Smooth muscle cell of bladder (primary cell): Measurements from ENCODE around the gene ZNF234. TPM values are rescaled to one million over a fixed set of nuclear protein-coding genes. Genes with fewer than 3 reads are reported as not detected.

Experiments used
- total RNA-seq: library from RNA; depleted of rRNA; stranded (reverse); fragments of >200 nt; gene quantifications from 2 replicates; pipeline ENCODE4 v1.2.3, GENCODE V29; 2014

The ZNF234 gene
- 9.0 and 12.6 TPM in 2 replicates for total RNA-seq

DNA sequence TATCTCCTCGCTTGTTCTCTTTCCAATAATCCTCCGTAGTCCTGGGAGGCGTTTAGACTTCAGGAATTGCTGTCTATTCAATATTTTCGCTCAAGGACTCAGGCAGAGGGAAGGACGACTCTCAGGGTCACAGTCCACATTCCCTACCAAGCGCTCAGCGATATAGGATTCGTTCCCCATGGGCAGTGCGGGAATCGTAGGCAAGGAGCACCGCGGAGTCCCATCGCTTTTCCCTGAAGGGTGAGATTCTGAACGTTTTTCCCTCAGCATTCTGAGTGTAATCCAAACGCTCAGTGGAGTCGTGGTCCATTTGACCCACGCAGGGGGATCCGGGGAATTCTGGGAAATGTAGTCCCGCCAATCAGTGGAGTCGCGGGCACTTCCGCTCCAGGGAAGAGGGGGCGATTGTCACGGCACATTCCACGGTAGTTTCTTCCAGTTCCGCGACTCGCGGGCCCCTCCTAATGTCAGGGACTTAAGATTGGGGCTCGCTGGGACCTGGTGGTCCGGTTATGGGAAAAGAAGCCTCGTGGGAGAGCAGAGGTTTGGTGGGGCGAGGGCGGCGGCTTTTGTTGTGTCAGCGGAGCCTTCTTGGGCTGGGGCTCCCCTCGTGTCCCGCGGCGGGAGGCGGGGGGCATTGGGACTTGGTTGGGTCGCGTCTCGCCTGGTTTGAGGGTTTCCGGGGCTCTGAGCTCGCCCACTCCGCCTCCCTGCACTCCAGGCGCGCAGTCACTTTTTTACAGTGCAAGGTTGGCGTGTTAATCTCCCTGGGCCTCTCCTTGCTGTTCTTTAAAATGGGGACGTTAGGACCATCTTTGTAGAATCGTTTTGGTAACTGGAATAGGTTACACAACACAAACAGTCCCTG lies at the start of gene ZNF234:
ZNF234 (plus strand) TSS at position 364 of the 868 bp plus-strand sequence. CDS start 3,079 bp downstream, outside the sequence.

DNA sequence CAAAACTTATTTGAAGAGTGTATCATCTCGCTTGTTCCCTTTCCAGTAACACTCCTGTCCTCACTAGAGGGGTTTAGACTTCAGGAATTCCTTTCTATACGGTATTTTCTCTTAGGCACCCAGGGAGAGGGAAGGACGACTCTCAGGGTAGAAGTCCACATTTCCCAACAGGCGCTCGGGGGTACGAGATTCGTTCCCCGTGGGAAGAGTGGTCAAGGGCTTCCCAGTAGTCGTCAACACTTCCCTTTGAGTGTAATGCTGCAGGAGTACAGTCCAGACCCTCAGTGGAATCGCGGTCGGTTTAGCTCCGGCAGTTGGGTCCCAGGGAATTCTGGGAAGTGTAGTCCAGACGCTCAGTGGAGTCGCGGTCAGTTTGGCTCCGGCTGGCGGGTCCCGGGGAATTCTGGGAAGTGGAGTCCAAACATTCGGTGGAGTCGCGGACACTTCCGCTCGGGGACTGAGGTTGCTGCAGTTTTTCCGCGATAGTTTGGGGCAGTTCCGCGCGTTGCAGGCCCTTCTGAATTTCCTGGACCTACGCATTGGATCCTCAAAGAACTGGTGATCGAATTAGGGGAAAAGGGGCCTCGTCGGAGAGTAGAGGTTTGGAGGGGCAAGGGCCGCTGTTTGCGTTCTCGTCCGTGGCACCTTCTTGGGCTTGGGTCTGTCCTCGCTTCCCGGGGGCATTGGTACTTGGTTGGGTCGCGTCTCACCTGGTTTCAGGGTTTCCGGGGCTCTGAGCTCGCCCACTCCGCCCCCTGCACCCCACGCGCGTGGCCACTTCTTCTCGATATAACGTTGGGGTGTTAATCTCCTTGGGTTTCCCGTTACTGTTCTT lies 47.2 kb upstream of the ZNF234 start, which contains the start of gene ZNF224:
ZNF224 (plus strand) TSS at position 431 of the 835 bp plus-strand sequence. CDS start 3,513 bp downstream, outside the sequence.

DNA sequence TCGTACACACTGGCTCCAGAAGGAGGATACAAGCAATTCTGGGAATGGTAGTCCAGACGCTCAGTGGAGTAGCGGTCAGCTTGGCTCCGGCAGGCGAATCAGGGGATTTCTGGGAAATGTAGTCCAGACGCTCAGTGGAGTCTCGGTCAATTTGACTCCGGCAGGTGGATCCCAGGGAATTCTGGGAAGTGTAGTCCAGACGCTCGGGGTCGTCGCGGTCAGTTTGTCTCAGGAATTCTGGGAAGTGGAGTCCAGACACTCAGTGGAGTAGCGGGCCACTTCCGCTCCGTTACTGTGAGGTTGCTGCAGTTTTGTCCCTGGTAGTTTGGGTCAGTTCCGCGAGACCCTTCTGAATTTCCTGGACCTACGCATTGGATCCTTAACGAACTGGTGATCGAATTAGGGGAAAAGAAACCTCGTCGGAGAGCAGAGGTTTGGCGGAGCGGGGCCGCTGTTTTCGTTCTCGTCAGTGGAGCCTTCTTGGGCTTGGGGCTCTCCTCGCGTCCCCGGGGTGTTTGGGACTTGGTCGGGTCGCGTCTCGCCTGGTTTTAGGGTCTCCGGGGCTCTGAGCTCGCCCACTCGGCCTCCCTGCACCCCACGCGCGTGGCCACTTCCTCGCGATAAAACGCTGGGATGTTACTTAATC lies 28.1 kb upstream of the ZNF234 start, which contains the start of gene ZNF225:
ZNF225 (plus strand) TSS at position 262 of the 646 bp plus-strand sequence. CDS start 2,429 bp downstream, outside the sequence.

DNA sequence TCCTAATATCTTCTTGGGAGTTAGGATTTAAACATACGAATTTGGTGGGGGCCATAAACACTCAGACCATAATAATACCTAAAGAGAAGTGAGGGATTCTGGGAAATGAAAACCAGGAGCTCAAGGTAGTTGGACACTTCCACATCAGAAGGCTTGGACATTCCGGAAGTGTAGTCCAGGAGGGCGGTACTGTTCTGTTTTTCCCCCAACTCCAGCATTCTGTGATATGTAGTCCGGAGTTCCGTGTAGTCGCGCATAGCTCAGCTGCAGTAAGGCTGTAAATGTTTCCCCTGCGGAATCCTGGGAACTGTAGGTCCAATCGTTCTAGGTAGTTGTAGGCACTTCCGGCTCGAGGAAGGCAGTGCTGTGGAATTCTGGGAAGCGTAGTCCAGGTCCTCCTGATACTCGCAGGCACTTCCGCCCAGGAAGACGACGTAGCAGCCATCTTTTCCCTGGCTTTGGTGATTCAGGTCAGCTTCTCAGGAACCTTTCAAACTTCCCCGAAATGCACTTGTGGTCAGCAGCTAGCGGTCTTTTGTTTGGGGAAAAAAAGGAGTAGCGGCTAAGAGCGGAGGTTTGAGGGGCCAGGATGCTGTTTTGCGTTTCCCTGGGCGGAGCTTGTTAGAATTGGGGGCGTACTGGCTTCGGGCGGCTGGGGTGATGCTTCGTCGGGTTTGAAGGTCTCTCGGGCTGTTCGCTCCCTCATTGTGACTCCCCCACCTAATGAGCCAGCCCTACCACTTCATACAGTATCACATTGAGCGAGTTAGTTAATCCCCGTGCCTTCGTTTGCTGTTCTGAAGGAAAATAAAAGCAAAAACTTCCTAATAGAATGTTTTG lies 23.5 kb downstream of the ZNF234 start, which contains the start of gene ZNF226:
ZNF226 (plus strand) TSS at position 428 of the 840 bp plus-strand sequence. CDS start 4,981 bp downstream, outside the sequence.

Other genes with a start within 250 kb of the ZNF234 start
- 16.8 and 20.5 TPM in 2 replicates for gene ZNF45, start 206.3 kb upstream of the ZNF234 start, total RNA-seq
- gene ZNF221, start 190.3 kb upstream of the ZNF234 start, total RNA-seq: 6.8 and 7.4 TPM in 2 replicates
- gene ZNF155, start 157.4 kb upstream of the ZNF234 start, total RNA-seq: 4.9 and 7.8 TPM in 2 replicates
- gene ZNF230, start 138.6 kb upstream of the ZNF234 start, total RNA-seq: 4.6 and 4.7 TPM in 2 replicates
- 7.0 and 8.0 TPM in 2 replicates for gene ZNF222, start 116.2 kb upstream of the ZNF234 start, total RNA-seq
- 4.1 TPM in 2 replicates for gene ZNF223, start 89.5 kb upstream of the ZNF234 start, total RNA-seq
- 2.7 and 3.2 TPM in 2 replicates for gene ZNF284, start 69.4 kb upstream of the ZNF234 start, total RNA-seq
- 22.9 and 28.2 TPM in 2 replicates for gene ZNF224, start 47.2 kb upstream of the ZNF234 start, total RNA-seq
- gene ZNF225, start 28.2 kb upstream of the ZNF234 start, total RNA-seq: 7.5 and 8.0 TPM in 2 replicates
- 21.1 and 22.9 TPM in 2 replicates for gene ZNF226, start 23.5 kb downstream of the ZNF234 start, total RNA-seq
- gene ZNF227, start 71.0 kb downstream of the ZNF234 start, total RNA-seq: 18.6 and 18.9 TPM in 2 replicates
- 0.83 and 1.7 TPM in 2 replicates for gene ZNF233, start 118.3 kb downstream of the ZNF234 start, total RNA-seq
- 2.3 and 2.6 TPM in 2 replicates for gene ZNF235, start 163.5 kb downstream of the ZNF234 start, total RNA-seq
- 6.8 and 8.6 TPM in 2 replicates for gene ZNF112, start 215.1 kb downstream of the ZNF234 start, total RNA-seq